ENCODE data around the gene STAT3.
A peak's percentile ranks its signal among the peaks of the same experiment; 100 is the strongest.
"Not testable (repeated sequence)": the region's sequence is repeated elsewhere in the genome, so short reads cannot be mapped to it uniquely, and the experiment has no call there.

STAT3 gene

GRCh38 chr17:42388381-42389134 lies at the start of gene STAT3:
TSS of gene STAT3 (minus strand) at chr17:42388442. CDS start at chr17:42348516, 39,926 bp downstream.
- DNase-seq: peak; percentile 100

GRCh38 chr17:42436391-42436790 lies 48.1 kb upstream of the STAT3 start:
- no peak for DNase-seq

GRCh38 chr17:42431758-42432161 lies 43.5 kb upstream of the STAT3 start:
- no peak for DNase-seq

- DNase-seq: no peak
Measured at GRCh38 chr17:42429726-42430447, 41.6 kb upstream of the STAT3 start.

GRCh38 chr17:42428141-42428944 lies 40.1 kb upstream of the STAT3 start:
- DNase-seq: no peak

GRCh38 chr17:42424991-42425610 lies 36.9 kb upstream of the STAT3 start:
- DNase-seq: no peak

- DNase-seq: no peak
Measured at GRCh38 chr17:42423766-42424165, 35.5 kb upstream of the STAT3 start.

- DNase-seq: no peak
Measured at GRCh38 chr17:42422958-42423712, 34.9 kb upstream of the STAT3 start, which contains the start of gene CAVIN1. TSS of gene CAVIN1 (minus strand) at chr17:42423256. CDS start at chr17:42423097, 159 bp downstream.

GRCh38 chr17:42422412-42422957 lies 34.2 kb upstream of the STAT3 start:
- DNase-seq: no peak

GRCh38 chr17:42421507-42422338 lies 33.5 kb upstream of the STAT3 start:
- no peak for DNase-seq

GRCh38 chr17:42421136-42421506 lies 32.9 kb upstream of the STAT3 start:
- no peak for DNase-seq

- DNase-seq: not testable (repeated sequence)
Measured at GRCh38 chr17:42417981-42418380, 29.7 kb upstream of the STAT3 start.

- peak; percentile 29 for DNase-seq
Measured at GRCh38 chr17:42414704-42415409, 26.6 kb upstream of the STAT3 start.

- no peak for DNase-seq
Measured at GRCh38 chr17:42413464-42414040, 25.3 kb upstream of the STAT3 start.

- no peak for DNase-seq
Measured at GRCh38 chr17:42411905-42412679, 23.9 kb upstream of the STAT3 start.

GRCh38 chr17:42411361-42411760 lies 23.1 kb upstream of the STAT3 start:
- DNase-seq: no peak

GRCh38 chr17:42410319-42410685 lies 22.1 kb upstream of the STAT3 start:
- DNase-seq: no peak

- DNase-seq: no peak
Measured at GRCh38 chr17:42409523-42410318, 21.5 kb upstream of the STAT3 start.
